ENCODE measurements around the gene GP2.

GRCh38 chr16:20322696-20323095, 4.6 kb downstream of the GP2 start:
- TF ChIP-seq POLR2A (IDR thresholded peaks at IDR 0.05; ENCODE audit: low read depth, low read length) (no peak), POLR2AphosphoS5 (IDR thresholded peaks at IDR 0.05; ENCODE audit: low read depth, low read length) (no peak)

Measured in GM12892 (cell line).